PC-9 (cell line): ENCODE data around the gene SLC6A19. TPM values are rescaled to one million over a fixed set of nuclear protein-coding genes. Genes with fewer than 3 reads are reported as not detected.

Source experiments
- BruUV-seq: library from RNA; stranded (reverse); fragments of 400-500 nt; replicated peaks from 2 replicates; lab custom pipeline; 2021; lab: Mats Ljungman, UMichigan
- CTCF ChIA-PET: fragments of 300-600 bp; sonication (Branson Sonifier 250); formaldehyde crosslinking; loops from one replicate; lab custom pipeline; 2022; ENCODE audit warnings: antibody characterized with exemption; lab: Charles Lee
- POLR2A ChIA-PET: fragments of 300-600 bp; sonication (Branson Sonifier 250); formaldehyde crosslinking; loops from one replicate; lab custom pipeline; 2022; ENCODE audit warnings: antibody characterized with exemption; ENCODE audit not compliant: unreplicated experiment; lab: Charles Lee
- DNase-seq, 2 experiments: peaks; one replicate each; pipeline versions ENCODE4 v3.0.0 to v3.0.0-alpha.2; 2015 to 2022; ENCODE audit warnings: mixed read lengths in 1 of 2
- H2AFZ ChIP-seq: fragments of 200-600 bp; sonication (generic); 2 replicates; pipeline ENCODE4 v1.8.1; 2017; ENCODE audit warnings: antibody characterized with exemption
- H3F3A ChIP-seq: fragments of 200-600 bp; sonication (generic); 2 replicates; pipeline ENCODE4 v1.8.1; 2017; ENCODE audit warnings: antibody characterized with exemption, mild to moderate bottlenecking, low read depth; ENCODE audit not compliant: insufficient read depth
- H3K27ac ChIP-seq: fragments of 200-600 bp; sonication (generic); 2 replicates; pipeline ENCODE4 v1.6.1; 2016; ENCODE audit warnings: mixed run types
- H3K27me3 ChIP-seq: fragments of 200-600 bp; sonication (generic); 2 replicates; pipeline ENCODE4 v1.6.1; 2016; ENCODE audit warnings: low read depth, mixed run types; ENCODE audit not compliant: insufficient read depth
- H3K36me3 ChIP-seq: fragments of 200-600 bp; sonication (generic); 2 replicates; pipeline ENCODE4 v1.6.1; 2016; ENCODE audit warnings: low read depth, mixed run types
- H3K4me1 ChIP-seq: fragments of 200-600 bp; sonication (generic); replicated peaks from 2 replicates; pipeline ENCODE4 v1.6.1; 2016; ENCODE audit warnings: mixed run types; ENCODE audit not compliant: insufficient read depth
- H3K4me2 ChIP-seq: fragments of 200-600 bp; sonication (generic); 2 replicates; pipeline ENCODE4 v1.6.1; 2017; ENCODE audit warnings: mixed run types
- H3K4me3 ChIP-seq: fragments of 200-600 bp; sonication (generic); 2 replicates; pipeline ENCODE4 v1.6.1; 2016; ENCODE audit warnings: mixed run types
- H3K79me2 ChIP-seq: fragments of 200-600 bp; sonication (generic); 2 replicates; pipeline ENCODE4 v1.6.1; 2017; ENCODE audit warnings: low read depth, mixed run types
- H3K9me2 ChIP-seq: fragments of 200-600 bp; sonication (generic); 2 replicates; pipeline ENCODE4 v1.8.1; 2017; ENCODE audit warnings: mild to moderate bottlenecking; ENCODE audit not compliant: insufficient read depth
- H3K9me3 ChIP-seq: fragments of 200-600 bp; sonication (generic); 2 replicates; pipeline ENCODE4 v1.8.1; 2016; ENCODE audit warnings: low read depth; ENCODE audit not compliant: insufficient read depth
- H4K20me1 ChIP-seq: fragments of 200-600 bp; sonication (generic); 2 replicates; pipeline ENCODE4 v1.8.1; 2017; ENCODE audit not compliant: insufficient read depth
- EZH2 ChIP-seq: fragments of 200-600 bp; sonication (generic); IDR thresholded peaks from 2 replicates; pipeline ENCODE4 v1.8.0; 2017; ENCODE audit warnings: antibody characterized with exemption, low read depth
- intact Hi-C: fragments of 100-400 bp; cut with micrococcal nuclease; formaldehyde crosslinking; loops from one replicate; pipeline ENCODE4 v1.10.0; 2022; ENCODE audit not compliant: unreplicated experiment
- total RNA-seq: library from RNA; stranded (reverse); gene quantifications from 2 replicates; pipeline ENCODE4 v1.2.3, GENCODE V29; 2021
- TF ChIP-seq, protein P1 (sequence below): fragments of 200-600 bp; sonication (generic); conservative IDR thresholded peaks from 2 replicates; pipeline ENCODE4 v1.6.1; 2017; ENCODE audit warnings: mixed run types, antibody characterized with exemption, mild to moderate bottlenecking, moderate library complexity

SLC6A19 gene
- total RNA-seq, 1 experiment from 2014 or later = not detected

DNA sequence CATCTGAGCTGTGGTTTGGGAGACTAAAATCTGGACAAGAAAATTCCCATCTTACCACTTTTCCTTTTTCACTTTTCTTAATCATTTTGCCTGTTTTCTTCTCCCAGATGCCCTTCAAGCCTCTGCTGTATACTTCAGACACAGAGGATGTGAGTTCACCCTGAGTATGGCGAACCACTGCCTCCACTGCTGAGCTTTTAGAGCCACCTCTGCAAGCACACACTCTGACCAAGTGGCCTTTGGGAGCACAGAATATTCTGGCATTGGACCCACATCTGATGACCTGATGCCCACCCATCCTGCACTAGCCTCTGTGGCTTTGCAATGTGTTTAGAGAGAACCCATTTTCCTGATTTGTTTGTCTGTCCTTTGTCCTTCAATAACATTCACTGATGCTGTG, 61.0 kb downstream of the SLC6A19 start:
- BruUV-seq = no TSS peak
- Histone ChIP-seq H3K4me2 (no peak overlapping the region), H4K20me1 (no peaks in the 10 kb centered on the region), H3F3A (peaks cover 4% of the 10 kb centered on the region; the same call in 1 of the 2 replicates), H3K4me1 (no peaks in the 10 kb centered on the region), H3K36me3 (no peaks in the 10 kb centered on the region), H3K27me3 (0 out of 2 replicates have a peak, but pooled peaks cover 5% of the 10 kb centered on the region), H3K4me3 (no peak overlapping the region), H3K27ac (no peak overlapping the region), H3K9me3 (no peaks in the 10 kb centered on the region), H2AFZ (no peak overlapping the region), H3K9me2 (no peaks in the 10 kb centered on the region), H3K79me2 (no peaks in the 10 kb centered on the region)
- intact Hi-C loops = no loop called here
- ChIA-PET POLR2A (no interaction called here), CTCF (no interaction called here)
- TF ChIP-seq, protein P1, sequence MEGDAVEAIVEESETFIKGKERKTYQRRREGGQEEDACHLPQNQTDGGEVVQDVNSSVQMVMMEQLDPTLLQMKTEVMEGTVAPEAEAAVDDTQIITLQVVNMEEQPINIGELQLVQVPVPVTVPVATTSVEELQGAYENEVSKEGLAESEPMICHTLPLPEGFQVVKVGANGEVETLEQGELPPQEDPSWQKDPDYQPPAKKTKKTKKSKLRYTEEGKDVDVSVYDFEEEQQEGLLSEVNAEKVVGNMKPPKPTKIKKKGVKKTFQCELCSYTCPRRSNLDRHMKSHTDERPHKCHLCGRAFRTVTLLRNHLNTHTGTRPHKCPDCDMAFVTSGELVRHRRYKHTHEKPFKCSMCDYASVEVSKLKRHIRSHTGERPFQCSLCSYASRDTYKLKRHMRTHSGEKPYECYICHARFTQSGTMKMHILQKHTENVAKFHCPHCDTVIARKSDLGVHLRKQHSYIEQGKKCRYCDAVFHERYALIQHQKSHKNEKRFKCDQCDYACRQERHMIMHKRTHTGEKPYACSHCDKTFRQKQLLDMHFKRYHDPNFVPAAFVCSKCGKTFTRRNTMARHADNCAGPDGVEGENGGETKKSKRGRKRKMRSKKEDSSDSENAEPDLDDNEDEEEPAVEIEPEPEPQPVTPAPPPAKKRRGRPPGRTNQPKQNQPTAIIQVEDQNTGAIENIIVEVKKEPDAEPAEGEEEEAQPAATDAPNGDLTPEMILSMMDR = no peak
- no peak for TF ChIP-seq EZH2
- DNase-seq = no peak

DNA sequence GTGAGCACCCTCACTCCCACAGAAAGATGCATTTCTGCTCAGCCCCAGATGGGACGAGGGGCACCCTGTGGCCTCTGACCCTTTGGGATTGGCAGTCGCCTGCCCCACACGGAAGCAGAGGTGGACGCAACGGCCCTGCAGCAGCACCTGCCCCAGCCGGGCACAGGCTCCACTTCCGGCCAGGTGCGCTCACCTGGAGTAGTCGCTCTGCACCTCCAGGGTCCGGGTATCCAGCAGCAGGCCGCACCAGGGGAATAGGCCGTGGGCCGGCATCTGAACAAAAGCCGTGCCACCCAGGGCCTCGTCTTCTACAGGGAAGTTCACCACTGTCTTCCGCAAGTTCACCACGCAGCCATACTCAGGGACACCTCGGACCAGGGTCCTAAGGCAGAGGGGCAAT, 62.8 kb downstream of the SLC6A19 start:
- Histone ChIP-seq H3F3A (peaks cover 4% of the 10 kb centered on the region; the same call in 1 of the 2 replicates), H3K9me2 (no peaks in the 10 kb centered on the region), H2AFZ (no peak overlapping the region), H3K36me3 (no peaks in the 10 kb centered on the region), H3K79me2 (no peaks in the 10 kb centered on the region), H3K4me2 (no peak overlapping the region), H4K20me1 (no peaks in the 10 kb centered on the region), H3K27me3 (0 out of 2 replicates have a peak, but pooled peaks cover 5% of the 10 kb centered on the region), H3K4me1 (no peaks in the 10 kb centered on the region), H3K4me3 (no peak overlapping the region), H3K9me3 (no peaks in the 10 kb centered on the region), H3K27ac (no peak overlapping the region)
- ChIA-PET CTCF (no interaction called here), POLR2A (no interaction called here)
- TF ChIP-seq EZH2 = no peak
- TF ChIP-seq, protein P1 = no peak
- intact Hi-C loops = no loop called here
- no TSS peak for BruUV-seq
- DNase-seq = no peak

DNA sequence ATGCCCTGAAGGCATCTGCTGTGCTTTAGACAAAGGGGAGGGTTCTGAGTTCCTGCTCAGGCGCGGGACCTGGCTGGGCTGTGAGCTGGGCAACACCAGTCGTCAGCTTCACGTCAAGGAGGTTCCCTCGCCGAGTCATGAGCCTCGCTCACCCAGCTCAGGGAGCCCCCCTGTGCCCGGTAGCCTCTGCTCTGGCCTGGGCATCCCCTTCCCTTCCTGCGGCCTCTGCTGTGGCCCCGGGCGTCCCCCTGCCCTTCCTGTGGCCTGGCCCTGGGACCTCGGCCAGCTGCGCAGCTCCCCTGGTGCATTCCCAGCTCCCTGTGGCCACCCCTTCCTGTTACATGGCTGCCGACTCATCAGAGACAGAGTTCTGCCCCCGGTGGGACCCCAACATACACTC, 63.6 kb downstream of the SLC6A19 start:
- H3K4me1 ChIP-seq = no peaks in the 10 kb centered on the region

More for the DNA sequence above, 63.6 kb downstream of the SLC6A19 start:
- no peaks in the 10 kb centered on the region for H4K20me1 ChIP-seq
- no peaks in the 10 kb centered on the region for H3K79me2 ChIP-seq
- H3K9me2 ChIP-seq = no peaks in the 10 kb centered on the region
- H3K9me3 ChIP-seq = no peaks in the 10 kb centered on the region
- BruUV-seq = no TSS peak
- H3F3A ChIP-seq = peaks cover 4% of the 10 kb centered on the region; the same call in 1 of the 2 replicates
- no peak overlapping the region for H2AFZ ChIP-seq
- H3K36me3 ChIP-seq = no peaks in the 10 kb centered on the region
- ChIA-PET POLR2A (interaction anchor here (0.7 kb wide), 1 partner anchor 96 kb away, joined by 5 read pairs; no protein-coding TSS in a partner anchor), CTCF (no interaction called here)
- intact Hi-C loops = no loop called here
- no peak for DNase-seq
- TF ChIP-seq, protein P1 = no peak
- TF ChIP-seq EZH2 = no peak
- 0 out of 2 replicates have a peak, but pooled peaks cover 5% of the 10 kb centered on the region for H3K27me3 ChIP-seq
- no peak overlapping the region for H3K27ac ChIP-seq
- no peak overlapping the region for H3K4me2 ChIP-seq
- no peak overlapping the region for H3K4me3 ChIP-seq
